ENCODE data around the gene TCEA3. TPM values are rescaled to one million over a fixed set of nuclear protein-coding genes. Genes with fewer than 3 reads are reported as not detected.
"Not testable (repeated sequence)": the region's sequence is repeated elsewhere in the genome, so short reads cannot be mapped to it uniquely, and the experiment has no call there.

TCEA3 gene
- total and polyA plus RNA-seq, 7 donors = 70.2 to 301 (median 195) TPM

GRCh38 chr1:23383577-23384311 lies 40.8 kb downstream of the TCEA3 start:
- no peak for TF ChIP-seq CTCF (IDR thresholded peaks at IDR 0.05)
- H3K27me3 ChIP-seq (ENCODE audit: insufficient read depth in 3 of 3, low read length in 2 of 3) = no peaks in the 10 kb centered on the region
- H3K4me3 ChIP-seq = no peak overlapping the region
- WGBS, 3 donors = 56 to 59% (median 58%) methylated on average over 8 of the region's 8 CpGs
- no peak for DNase-seq
- H3K27ac ChIP-seq = no peak overlapping the region
- ATAC-seq = peak in 2 of 4 donors; percentile 26 to 52
- intact Hi-C loops (cut with DNase I) = no loop called here
- H3K9me3 ChIP-seq = no peaks in the 10 kb centered on the region
- peaks cover 0 to 58% of the 10 kb centered on the region in 2 donors for H3K36me3 ChIP-seq (ENCODE audit: insufficient read depth in 1 of 2, low read depth in 1 of 2)
- H3K4me1 ChIP-seq = peaks cover 9% of the 10 kb centered on the region

- Histone ChIP-seq H3K36me3 (ENCODE audit: insufficient read depth in 1 of 2, low read depth in 1 of 2) (peaks cover 0 to 49% of the 10 kb centered on the region in 2 donors), H3K27ac (no peak overlapping the region), H3K4me3 (no peak overlapping the region), H3K4me1 (peaks cover 12% of the 10 kb centered on the region), H3K9me3 (no peaks in the 10 kb centered on the region), H3K27me3 (ENCODE audit: insufficient read depth in 3 of 3, low read length in 2 of 3) (no peaks in the 10 kb centered on the region)
- intact Hi-C loops (cut with DNase I) = no loop called here
- DNase-seq = no peak
- 66 to 79% (median 71%) methylated on average over 5 of the region's 5 CpGs for WGBS, 3 donors
- TF ChIP-seq CTCF (IDR thresholded peaks at IDR 0.05) = no peak
- ATAC-seq = no peak
Measured at GRCh38 chr1:23381233-23381885, 43.2 kb downstream of the TCEA3 start.

GRCh38 chr1:23380719-23381118 lies 43.8 kb downstream of the TCEA3 start:
- peaks cover 12% of the 10 kb centered on the region for H3K4me1 ChIP-seq
- no peak for DNase-seq
- H3K27ac ChIP-seq = peak overlapping the region; percentile 9
- no peak overlapping the region for H3K4me3 ChIP-seq
- WGBS, 3 donors = 33 to 38% (median 36%) methylated on average over 5 of the region's 5 CpGs
- no peak for TF ChIP-seq CTCF (IDR thresholded peaks at IDR 0.05)
- intact Hi-C loops (cut with DNase I) = no loop called here
- no peaks in the 10 kb centered on the region for H3K27me3 ChIP-seq (ENCODE audit: insufficient read depth in 3 of 3, low read length in 2 of 3)
- peaks cover 0 to 45% of the 10 kb centered on the region in 2 donors for H3K36me3 ChIP-seq (ENCODE audit: insufficient read depth in 1 of 2, low read depth in 1 of 2)
- no peaks in the 10 kb centered on the region for H3K9me3 ChIP-seq
- ATAC-seq = no peak

GRCh38 chr1:23380236-23380635 lies 44.3 kb downstream of the TCEA3 start:
- WGBS, 3 donors = 33 to 63% (median 46%) methylated on average over 4 of the region's 4 CpGs
- peak overlapping the region; percentile 9 for H3K27ac ChIP-seq
- H3K4me1 ChIP-seq = peaks cover 12% of the 10 kb centered on the region
- intact Hi-C loops (cut with DNase I); H3K4me3 ChIP-seq; H3K9me3 ChIP-seq; DNase-seq; H3K27me3 ChIP-seq (ENCODE audit: insufficient read depth in 3 of 3, low read length in 2 of 3); ATAC-seq: not testable (repeated sequence)
- peaks cover 0 to 40% of the 10 kb centered on the region in 2 donors for H3K36me3 ChIP-seq (ENCODE audit: insufficient read depth in 1 of 2, low read depth in 1 of 2)

Data from psoas muscle (tissue), 8 donors.